ENCODE data around the gene SLC17A1. TPM values are rescaled to one million over a fixed set of nuclear protein-coding genes. Genes with fewer than 3 reads are reported as not detected.

Gene SLC17A1
- total RNA-seq, 4 donors from 2014 or later: not detected

DNA sequence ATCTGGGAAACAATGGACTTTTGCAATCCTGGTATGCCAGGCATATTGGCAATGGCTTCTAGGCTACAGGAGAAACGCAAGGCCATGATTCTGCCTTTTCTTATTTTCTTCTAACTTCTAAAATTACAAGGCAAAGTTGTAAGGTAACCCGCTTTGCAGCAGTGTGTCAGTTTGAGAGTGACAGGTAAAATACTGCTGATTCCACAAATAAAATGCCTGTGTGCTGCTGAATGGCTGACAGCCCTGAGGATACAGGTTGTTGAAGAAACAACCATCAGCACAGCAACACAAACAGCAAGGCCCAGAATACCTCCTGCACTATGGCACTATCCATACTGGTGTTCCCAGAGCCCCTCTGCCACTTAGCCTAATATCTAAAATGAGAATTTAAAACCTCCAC lies 37.1 kb downstream of the SLC17A1 start:
- Histone ChIP-seq H3K4me3 (no peak overlapping the region), H3K27ac (no peak overlapping the region), H3K9me3 (no peaks in the 10 kb centered on the region), H3K4me1 (no peaks in the 10 kb centered on the region), H3K36me3 (no peaks in the 10 kb centered on the region), H3K27me3 (no peaks in the 10 kb centered on the region)
- no peak for ATAC-seq
- TF ChIP-seq, protein P1, sequence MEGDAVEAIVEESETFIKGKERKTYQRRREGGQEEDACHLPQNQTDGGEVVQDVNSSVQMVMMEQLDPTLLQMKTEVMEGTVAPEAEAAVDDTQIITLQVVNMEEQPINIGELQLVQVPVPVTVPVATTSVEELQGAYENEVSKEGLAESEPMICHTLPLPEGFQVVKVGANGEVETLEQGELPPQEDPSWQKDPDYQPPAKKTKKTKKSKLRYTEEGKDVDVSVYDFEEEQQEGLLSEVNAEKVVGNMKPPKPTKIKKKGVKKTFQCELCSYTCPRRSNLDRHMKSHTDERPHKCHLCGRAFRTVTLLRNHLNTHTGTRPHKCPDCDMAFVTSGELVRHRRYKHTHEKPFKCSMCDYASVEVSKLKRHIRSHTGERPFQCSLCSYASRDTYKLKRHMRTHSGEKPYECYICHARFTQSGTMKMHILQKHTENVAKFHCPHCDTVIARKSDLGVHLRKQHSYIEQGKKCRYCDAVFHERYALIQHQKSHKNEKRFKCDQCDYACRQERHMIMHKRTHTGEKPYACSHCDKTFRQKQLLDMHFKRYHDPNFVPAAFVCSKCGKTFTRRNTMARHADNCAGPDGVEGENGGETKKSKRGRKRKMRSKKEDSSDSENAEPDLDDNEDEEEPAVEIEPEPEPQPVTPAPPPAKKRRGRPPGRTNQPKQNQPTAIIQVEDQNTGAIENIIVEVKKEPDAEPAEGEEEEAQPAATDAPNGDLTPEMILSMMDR (IDR thresholded peaks at IDR 0.05): no peak
- TF ChIP-seq POLR2A (IDR thresholded peaks at IDR 0.05) (no peak), POLR2AphosphoS5 (IDR thresholded peaks at IDR 0.05) (no peak), EP300 (IDR thresholded peaks at IDR 0.05) (no peak)
- 83 to 90% methylated on average over 1 to 2 of the region's 2 CpGs for WGBS, 2 donors (ENCODE audit: low coverage in 1 of 2)

DNA sequence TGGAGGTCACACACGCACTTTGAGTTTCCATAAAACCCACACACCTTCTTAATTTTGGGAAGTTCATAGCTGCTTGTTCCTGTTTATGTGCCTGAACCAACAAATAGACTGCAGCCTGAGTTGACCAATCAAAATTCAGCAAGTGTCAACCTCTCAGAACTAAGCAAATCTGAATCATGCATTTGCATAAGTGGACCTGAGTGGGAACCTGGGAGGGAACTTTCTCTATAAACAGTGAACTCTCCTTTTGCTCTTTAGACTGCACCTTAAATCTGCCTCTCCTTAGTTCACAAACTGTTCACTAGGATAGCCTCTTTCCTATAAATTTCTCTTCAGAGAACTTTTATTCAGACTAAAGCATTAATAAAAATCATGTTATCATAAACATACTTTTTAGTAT lies 37.9 kb downstream of the SLC17A1 start:
- Histone ChIP-seq H3K27ac (no peak overlapping the region), H3K27me3 (no peaks in the 10 kb centered on the region), H3K4me1 (no peaks in the 10 kb centered on the region), H3K36me3 (no peaks in the 10 kb centered on the region), H3K9me3 (no peaks in the 10 kb centered on the region), H3K4me3 (no peak overlapping the region)
- no peak for ATAC-seq
- TF ChIP-seq POLR2A (IDR thresholded peaks at IDR 0.05) (no peak), EP300 (IDR thresholded peaks at IDR 0.05) (no peak), POLR2AphosphoS5 (IDR thresholded peaks at IDR 0.05) (no peak)
- TF ChIP-seq, protein P1 (IDR thresholded peaks at IDR 0.05): no peak
- 75 to 89% methylated on average over 1 of the region's 1 CpG for WGBS, 2 donors (ENCODE audit: low coverage in 1 of 2)

DNA sequence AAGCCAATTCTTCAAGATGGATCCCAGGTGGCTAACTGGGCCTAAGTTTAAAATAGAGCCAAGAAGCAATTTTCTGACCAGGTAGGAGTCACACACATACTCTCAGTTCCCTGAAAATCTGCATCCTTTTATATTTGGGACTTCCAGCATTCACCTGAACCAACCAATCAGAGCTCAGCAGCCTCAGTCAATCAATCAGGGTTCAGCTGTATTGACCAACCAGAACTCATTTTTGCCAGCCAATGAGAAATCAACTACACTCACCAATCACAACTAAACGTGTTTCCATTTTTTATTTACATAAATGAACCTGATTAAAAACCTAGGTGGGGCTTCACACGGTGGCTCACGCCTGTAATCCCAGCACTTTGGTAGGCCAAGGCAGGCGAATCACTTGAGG lies 39.8 kb downstream of the SLC17A1 start:
- Histone ChIP-seq H3K4me3 (no peak overlapping the region), H3K27me3 (no peaks in the 10 kb centered on the region), H3K9me3 (no peaks in the 10 kb centered on the region), H3K36me3 (no peaks in the 10 kb centered on the region), H3K27ac (no peak overlapping the region), H3K4me1 (no peaks in the 10 kb centered on the region)
- 80 to 88% methylated on average over 4 of the region's 4 CpGs for WGBS, 2 donors (ENCODE audit: low coverage in 1 of 2)
- no peak for ATAC-seq
- TF ChIP-seq POLR2A (IDR thresholded peaks at IDR 0.05): no peak
- TF ChIP-seq, protein P1 (IDR thresholded peaks at IDR 0.05): no peak
- TF ChIP-seq EP300 (IDR thresholded peaks at IDR 0.05): no peak
- TF ChIP-seq POLR2AphosphoS5 (IDR thresholded peaks at IDR 0.05): no peak

DNA sequence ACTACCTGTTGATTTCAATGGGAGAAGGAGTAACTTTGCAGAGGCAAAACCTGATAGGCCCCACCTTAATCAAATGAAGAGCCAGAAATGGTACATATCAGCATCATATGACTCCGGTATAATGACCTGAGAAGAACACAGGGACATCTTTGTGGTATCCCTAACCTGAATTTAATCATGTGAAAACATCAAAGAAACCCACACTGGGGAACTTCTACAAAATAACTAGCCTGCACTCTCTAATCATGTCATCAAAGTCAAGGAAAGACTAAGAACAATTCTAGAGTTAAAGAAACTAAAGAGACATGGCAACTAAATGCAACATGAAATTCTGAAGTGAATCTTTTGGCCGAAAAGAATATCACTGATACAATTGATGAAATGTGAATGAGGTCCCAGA lies 42.4 kb downstream of the SLC17A1 start:
- Histone ChIP-seq H3K36me3 (no peaks in the 10 kb centered on the region), H3K27ac (no peak overlapping the region), H3K9me3 (no peaks in the 10 kb centered on the region), H3K4me1 (no peaks in the 10 kb centered on the region), H3K4me3 (no peak overlapping the region), H3K27me3 (no peaks in the 10 kb centered on the region)
- ATAC-seq: no peak
- TF ChIP-seq POLR2A (IDR thresholded peaks at IDR 0.05) (no peak), EP300 (IDR thresholded peaks at IDR 0.05) (no peak), POLR2AphosphoS5 (IDR thresholded peaks at IDR 0.05) (no peak)
- TF ChIP-seq, protein P1 (IDR thresholded peaks at IDR 0.05): no peak
- WGBS, 2 donors (ENCODE audit: low coverage in 1 of 2): 75 to 86% methylated on average over 2 of the region's 2 CpGs

DNA sequence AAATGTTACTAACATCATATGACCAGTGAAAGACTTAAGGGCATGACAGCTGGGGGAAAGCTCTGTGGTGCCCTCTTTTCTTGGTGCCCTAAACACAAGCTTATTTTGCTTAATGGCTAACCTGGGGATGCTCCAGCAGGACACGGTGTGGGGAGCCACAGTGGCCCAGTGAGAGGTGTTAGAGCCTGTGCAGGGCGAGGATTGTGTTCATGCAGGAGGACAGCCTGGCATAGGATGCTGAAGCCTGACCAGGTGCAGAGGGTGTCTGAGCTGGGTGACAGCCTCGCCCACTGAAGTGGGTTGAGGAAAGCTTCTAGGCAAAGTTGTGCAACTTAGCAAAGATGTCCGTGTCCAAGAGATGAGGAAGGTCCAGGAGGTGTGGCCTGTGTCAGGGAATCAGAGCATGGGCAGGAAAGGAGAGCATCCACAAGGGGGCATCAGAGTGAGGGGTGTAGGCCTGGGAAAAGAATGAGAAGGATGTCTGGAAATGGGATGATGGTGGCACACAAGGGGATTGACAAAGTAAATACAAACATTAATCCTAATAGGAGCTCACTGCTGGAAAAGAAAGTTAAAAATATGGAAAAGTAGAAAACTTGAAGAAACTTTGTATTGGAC lies 43.4 kb downstream of the SLC17A1 start:
- H3K27ac ChIP-seq: no peak overlapping the region
- no peak overlapping the region for H3K4me3 ChIP-seq
- ATAC-seq: no peak
- TF ChIP-seq POLR2A (IDR thresholded peaks at IDR 0.05): no peak
- TF ChIP-seq, protein P1 (IDR thresholded peaks at IDR 0.05): peak in 2 of 4 experiments; percentile 13 to 46
- no peaks in the 10 kb centered on the region for H3K4me1 ChIP-seq
- no peaks in the 10 kb centered on the region for H3K9me3 ChIP-seq
- WGBS, 2 donors (ENCODE audit: low coverage in 1 of 2): 29% methylated on average over 2 of the region's 4 CpGs; no CpG with 5 or more reads in 1 of the 2 donors
- no peaks in the 10 kb centered on the region for H3K36me3 ChIP-seq
- H3K27me3 ChIP-seq: no peaks in the 10 kb centered on the region
